H9 (cell line): ENCODE data around the gene ATP2C1. TPM values are rescaled to one million over a fixed set of nuclear protein-coding genes. Genes with fewer than 3 reads are reported as not detected.

Experiments used
- DNase-seq: peaks from one replicate; pipeline ENCODE4 v3.0.0-alpha.2; 2017
- H2AFZ ChIP-seq: one replicate; pipeline ENCODE4 v1.6.1; 2013; ENCODE audit warnings: mild to moderate bottlenecking, low read length, control low read depth, moderate library complexity
- H2AK5ac ChIP-seq: 2 replicates; pipeline ENCODE4 v1.6.1; 2013; ENCODE audit warnings: low read length, control low read depth, mixed read lengths; ENCODE audit not compliant: insufficient read length
- H2BK120ac ChIP-seq: one replicate; pipeline ENCODE4 v1.6.1; 2013; ENCODE audit warnings: low read depth, mild to moderate bottlenecking, low read length, control low read depth, inconsistent platforms; ENCODE audit not compliant: poor library complexity, severe bottlenecking
- H2BK12ac ChIP-seq: 2 replicates; pipeline ENCODE4 v1.6.1; 2013; ENCODE audit warnings: low read length, control low read depth, mixed read lengths, low read depth; ENCODE audit not compliant: insufficient read length
- H2BK15ac ChIP-seq: 2 replicates; pipeline ENCODE4 v1.6.1; 2013; ENCODE audit warnings: low read depth, low read length, control low read depth
- H2BK20ac ChIP-seq: one replicate; pipeline ENCODE4 v1.6.1; 2013; ENCODE audit warnings: low read depth, mild to moderate bottlenecking, low read length, control low read depth, inconsistent platforms; ENCODE audit not compliant: poor library complexity, severe bottlenecking
- H2BK5ac ChIP-seq: 2 replicates; pipeline ENCODE4 v1.6.1; 2013; ENCODE audit warnings: low read length, control low read depth, mixed read lengths; ENCODE audit not compliant: insufficient read length
- H3K14ac ChIP-seq: 2 replicates; pipeline ENCODE4 v1.6.1; 2013; ENCODE audit warnings: low read length, control low read depth; ENCODE audit not compliant: insufficient read depth
- H3K18ac ChIP-seq: 2 replicates; pipeline ENCODE4 v1.6.1; 2013; ENCODE audit warnings: low read depth, mild to moderate bottlenecking, mixed read lengths, low read length, control low read depth; ENCODE audit not compliant: insufficient read length
- H3K23ac ChIP-seq: 2 replicates; pipeline ENCODE4 v1.6.1; 2013; ENCODE audit warnings: low read length, control low read depth, mixed read lengths, low read depth; ENCODE audit not compliant: insufficient read length
- H3K23me2 ChIP-seq: 2 replicates; pipeline ENCODE4 v1.6.1; 2013; ENCODE audit warnings: low read depth, mild to moderate bottlenecking, mixed read lengths, low read length, control low read depth; ENCODE audit not compliant: insufficient read length, poor library complexity, severe bottlenecking
- H3K27ac ChIP-seq: 2 replicates; pipeline ENCODE4 v1.5.1; 2013; ENCODE audit warnings: low read length, control low read depth, mixed read lengths, low read depth; ENCODE audit not compliant: insufficient read length
- H3K27me3 ChIP-seq: 2 replicates; pipeline ENCODE4 v1.6.1; 2013; ENCODE audit warnings: low read length, control low read depth, inconsistent platforms; ENCODE audit not compliant: insufficient read depth
- H3K4ac ChIP-seq: 2 replicates; pipeline ENCODE4 v1.6.1; 2013; ENCODE audit warnings: low read depth, mild to moderate bottlenecking, control low read depth, inconsistent platforms, low read length, moderate library complexity
- H3K4me1 ChIP-seq: 2 replicates; pipeline ENCODE4 v1.6.1; 2013; ENCODE audit warnings: low read length, control low read depth, inconsistent platforms; ENCODE audit not compliant: insufficient read depth
- H3K4me2 ChIP-seq: 2 replicates; pipeline ENCODE4 v1.6.1; 2013; ENCODE audit warnings: low read length, control low read depth, mixed read lengths; ENCODE audit not compliant: insufficient read length, insufficient read depth
- H3K56ac ChIP-seq: 2 replicates; pipeline ENCODE4 v1.6.1; 2013; ENCODE audit warnings: low read depth, mild to moderate bottlenecking, mixed read lengths, low read length, control low read depth; ENCODE audit not compliant: insufficient read length
- H3K79me1 ChIP-seq: 2 replicates; pipeline ENCODE4 v1.6.1; 2013; ENCODE audit warnings: low read depth, mild to moderate bottlenecking, moderate library complexity, low read length, control low read depth, inconsistent platforms; ENCODE audit not compliant: insufficient read depth, poor library complexity, severe bottlenecking
- H3K79me2 ChIP-seq: 2 replicates; pipeline ENCODE4 v1.6.1; 2013; ENCODE audit warnings: low read length, control low read depth, inconsistent platforms; ENCODE audit not compliant: insufficient read depth
- H3K9ac ChIP-seq: 2 replicates; pipeline ENCODE4 v1.6.1; 2013; ENCODE audit warnings: low read length, control low read depth, mixed read lengths; ENCODE audit not compliant: insufficient read length; ENCODE audit errors: extremely low read depth
- H3K9me3 ChIP-seq: one replicate; pipeline ENCODE4 v1.6.1; 2013; ENCODE audit warnings: low read depth, low read length, inconsistent platforms; ENCODE audit not compliant: control insufficient read depth
- H3T11ph ChIP-seq: one replicate; pipeline ENCODE4 v1.6.1; 2013; ENCODE audit warnings: mild to moderate bottlenecking, low read length, control low read depth, inconsistent platforms
- H4K20me1 ChIP-seq: one replicate; pipeline ENCODE4 v1.6.1; 2013; ENCODE audit not compliant: control insufficient read depth, insufficient read length, insufficient read depth
- H4K5ac ChIP-seq: 2 replicates; pipeline ENCODE4 v1.6.1; 2013; ENCODE audit warnings: low read depth, mild to moderate bottlenecking, mixed read lengths, low read length, control low read depth; ENCODE audit not compliant: insufficient read length
- H4K8ac ChIP-seq: replicated peaks from 2 replicates; pipeline ENCODE4 v1.6.1; 2013; ENCODE audit warnings: low read length, control low read depth, mixed read lengths, low read depth; ENCODE audit not compliant: insufficient read length
- H4K91ac ChIP-seq: 2 replicates; pipeline ENCODE4 v1.6.1; 2013; ENCODE audit warnings: low read depth, mild to moderate bottlenecking, moderate library complexity, mixed read lengths, low read length, control low read depth; ENCODE audit not compliant: insufficient read length
- H3K27ac Mint-ChIP-seq, 3 experiments: 2 replicates in 2 of 3; 3 replicates in 1 of 3; pipeline ENCODE4 v1.8.0; 2020 to 2021; ENCODE audit warnings: mixed read lengths in 3 of 3, mild to moderate bottlenecking in 1 of 3, moderate library complexity in 1 of 3
- H3K27me3 Mint-ChIP-seq: 2 replicates; pipeline ENCODE4 v1.8.0; 2021; ENCODE audit warnings: low read depth, mild to moderate bottlenecking, moderate library complexity, mixed read lengths
- H3K36me3 Mint-ChIP-seq, 3 experiments: 2 replicates in 2 of 3; 3 replicates in 1 of 3; pipeline ENCODE4 v1.8.0; 2020 to 2021; ENCODE audit warnings: low read depth in 3 of 3, mixed read lengths in 3 of 3; ENCODE audit not compliant: insufficient read depth in 1 of 3
- H3K4me1 Mint-ChIP-seq, 2 experiments: 2 replicates each; pipeline ENCODE4 v1.8.0; 2020; ENCODE audit warnings: mixed read lengths in 2 of 2
- H3K4me3 Mint-ChIP-seq, 2 experiments: 2 replicates in 1 of 2; 3 replicates in 1 of 2; pipeline ENCODE4 v1.8.0; 2020 to 2021; ENCODE audit warnings: mild to moderate bottlenecking in 2 of 2, mixed read lengths in 2 of 2, moderate library complexity in 1 of 2
- H3K9me3 Mint-ChIP-seq, 2 experiments: 2 replicates in 1 of 2; 3 replicates in 1 of 2; pipeline ENCODE4 v1.8.0; 2020; ENCODE audit warnings: mild to moderate bottlenecking in 2 of 2, mixed read lengths in 2 of 2, moderate library complexity in 1 of 2
- CTCF ChIP-seq: fragments of 200-600 bp; sonication (generic); conservative IDR thresholded peaks from 3 replicates; pipeline ENCODE4 v1.8.0; 2021; ENCODE audit warnings: antibody characterized with exemption, mild to moderate bottlenecking
- whole genome bisulfite sequencing: extraction: QIAGEN DNeasy Blood & Tissue Kit; methylation state at CpG from one replicate; pipeline ENCODE4 v1.1.7; 2013; ENCODE audit warnings: missing lambda C conversion rate, low lambda C conversion rate, mixed read lengths; ENCODE audit not compliant: insufficient read length; ENCODE audit errors: extremely low coverage; 5-methylcytosine and 5-hydroxymethylcytosine counted together
- total RNA-seq: library from RNA; stranded (reverse); gene quantifications from 2 replicates; pipeline ENCODE4 v1.2.1, GENCODE V29; 2021

ATP2C1 gene
- total RNA-seq, 1 experiment from 2014 or later = 65.5 TPM

GRCh38 chr3:131048030-131048429 lies 154.1 kb downstream of the ATP2C1 start:
- H3K79me1 ChIP-seq = no peaks in the 10 kb centered on the region
- no peak overlapping the region for H2BK12ac ChIP-seq
- H3K9me3 ChIP-seq = no peaks in the 10 kb centered on the region
- no peak overlapping the region for H3K56ac ChIP-seq
- peak overlapping the region; percentile 53 for H3K18ac ChIP-seq
- WGBS = no CpG with 5 or more reads among the region's 7 CpGs
- no peaks in the 10 kb centered on the region for H3K79me2 ChIP-seq
- H2BK120ac ChIP-seq = no peak overlapping the region
- TF ChIP-seq CTCF = no peak
- no peak overlapping the region for H2BK20ac ChIP-seq
- no peak overlapping the region for H3K9ac ChIP-seq
- H4K8ac ChIP-seq = no peak overlapping the region
- H2AK5ac ChIP-seq = no peak overlapping the region
- no peak overlapping the region for H3K4me3 Mint-ChIP-seq
- H2AFZ ChIP-seq = no peak overlapping the region
- no peaks in the 10 kb centered on the region for H3K27me3 ChIP-seq
- no peak overlapping the region for H3K14ac ChIP-seq
- no peaks in the 10 kb centered on the region for H4K20me1 ChIP-seq
- peaks cover 7 to 16% of the 10 kb centered on the region in 2 experiments; a peak in 4 of 5 replicates for H3K9me3 Mint-ChIP-seq
- H3K36me3 Mint-ChIP-seq = peaks cover 0 to 20% (median 15%) of the 10 kb centered on the region in 3 experiments; a peak in 5 of 7 replicates
- H3K27ac ChIP-seq = no peak overlapping the region
- H3K27me3 Mint-ChIP-seq = peaks cover 4% of the 10 kb centered on the region; the same call in 1 of the 2 replicates
- no peak overlapping the region for H3K4ac ChIP-seq
- no peaks in the 10 kb centered on the region for H3K4me1 ChIP-seq
- peak overlapping the region in 1 of 3 experiments; percentile 82; a peak in 3 of 7 replicates for H3K27ac Mint-ChIP-seq
- no peak for DNase-seq
- no peak overlapping the region for H3K23ac ChIP-seq
- peaks cover 4 to 8% of the 10 kb centered on the region in 2 experiments; a peak in 2 of 4 replicates for H3K4me1 Mint-ChIP-seq
- H2BK15ac ChIP-seq = no peak overlapping the region
- H3K23me2 ChIP-seq = no peaks in the 10 kb centered on the region
- no peak overlapping the region for H4K5ac ChIP-seq
- no peak overlapping the region for H3K4me2 ChIP-seq
- no peak overlapping the region for H3T11ph ChIP-seq
- H2BK5ac ChIP-seq = no peak overlapping the region
- no peak overlapping the region for H4K91ac ChIP-seq
